ENCODE measurements around the gene OTOGL.

The OTOGL gene

GRCh38 chr12:80099259-80099658 lies at the start of gene OTOGL:
Gene OTOGL, plus strand, starts transcription at chr12:80099537. Its CDS starts 109,895 bp downstream, at chr12:80209432.
- no peak for TF ChIP-seq CTCF (IDR thresholded peaks at IDR 0.05; ENCODE audit: extremely low read depth, missing control alignments)
- DNase-seq (ENCODE audit: low spot score) = no peak

- no peak for DNase-seq (ENCODE audit: low spot score)
- no peak for TF ChIP-seq CTCF (IDR thresholded peaks at IDR 0.05; ENCODE audit: extremely low read depth, missing control alignments)
These were observed 49.1 kb upstream of the OTOGL start for GRCh38 chr12:80050236-80050635.

GRCh38 chr12:80053051-80053790 lies 46.1 kb upstream of the OTOGL start:
- no peak for TF ChIP-seq CTCF (IDR thresholded peaks at IDR 0.05; ENCODE audit: extremely low read depth, missing control alignments)
- DNase-seq (ENCODE audit: low spot score) = no peak

- TF ChIP-seq CTCF (IDR thresholded peaks at IDR 0.05; ENCODE audit: extremely low read depth, missing control alignments) = no peak
- no peak for DNase-seq (ENCODE audit: low spot score)
These were observed 43.1 kb upstream of the OTOGL start for GRCh38 chr12:80056232-80056631.

- no peak for TF ChIP-seq CTCF (IDR thresholded peaks at IDR 0.05; ENCODE audit: extremely low read depth, missing control alignments)
- DNase-seq (ENCODE audit: low spot score) = no peak
These were observed 42.5 kb upstream of the OTOGL start for GRCh38 chr12:80056845-80057244.

- no peak for TF ChIP-seq CTCF (IDR thresholded peaks at IDR 0.05; ENCODE audit: extremely low read depth, missing control alignments)
- DNase-seq (ENCODE audit: low spot score) = no peak
These were observed 40.8 kb upstream of the OTOGL start for GRCh38 chr12:80058586-80058985.

GRCh38 chr12:80059102-80059501 lies 40.2 kb upstream of the OTOGL start:
- no peak for DNase-seq (ENCODE audit: low spot score)
- no peak for TF ChIP-seq CTCF (IDR thresholded peaks at IDR 0.05; ENCODE audit: extremely low read depth, missing control alignments)
